Calu3 (cell line): Measurements from ENCODE around the gene UIMC1. TPM values are rescaled to one million over a fixed set of nuclear protein-coding genes. Genes with fewer than 3 reads are reported as not detected.

Source experiments
- BruUV-seq: library from RNA; stranded (reverse); fragments of 400-500 nt; replicated peaks from 2 replicates; lab custom pipeline; 2021; lab: Mats Ljungman, UMichigan
- CTCF ChIA-PET: fragments of 300-600 bp; sonication (Branson Sonifier 250); formaldehyde crosslinking; loops from one replicate; lab custom pipeline; 2022; ENCODE audit warnings: antibody characterized with exemption; lab: Charles Lee
- DNase-seq: peaks from one replicate; pipeline ENCODE4 v3.0.0; 2022
- H3K27ac Mint-ChIP-seq: one replicate; pipeline ENCODE4 v1.8.0; 2022; ENCODE audit warnings: mixed read lengths; ENCODE audit not compliant: unreplicated experiment
- H3K27me3 Mint-ChIP-seq: one replicate; pipeline ENCODE4 v1.8.0; 2022; ENCODE audit warnings: mixed read lengths; ENCODE audit not compliant: unreplicated experiment
- H3K36me3 Mint-ChIP-seq: one replicate; pipeline ENCODE4 v1.8.0; 2022; ENCODE audit warnings: mild to moderate bottlenecking, moderate library complexity, mixed read lengths; ENCODE audit not compliant: insufficient read depth, unreplicated experiment
- H3K4me1 Mint-ChIP-seq: one replicate; pipeline ENCODE4 v1.8.0; 2022; ENCODE audit warnings: mild to moderate bottlenecking, low read depth, mixed read lengths; ENCODE audit not compliant: unreplicated experiment
- H3K4me3 Mint-ChIP-seq: one replicate; pipeline ENCODE4 v1.8.0; 2022; ENCODE audit warnings: mild to moderate bottlenecking, low read depth, moderate library complexity, mixed read lengths; ENCODE audit not compliant: unreplicated experiment
- H3K9me3 Mint-ChIP-seq: one replicate; pipeline ENCODE4 v1.8.0; 2022; ENCODE audit warnings: low read depth, mixed read lengths; ENCODE audit not compliant: unreplicated experiment
- CTCF ChIP-seq: fragments of 200-600 bp; IDR thresholded peaks from one replicate; pipeline ENCODE4 v1.8.0; 2022; ENCODE audit warnings: antibody characterized with exemption; ENCODE audit not compliant: unreplicated experiment
- intact Hi-C: fragments of 100-400 bp; cut with micrococcal nuclease; formaldehyde crosslinking; loops from one replicate; pipeline ENCODE4 v1.10.0; 2022; ENCODE audit not compliant: unreplicated experiment
- total RNA-seq: library from RNA; stranded (reverse); gene quantifications from 2 replicates; pipeline ENCODE4 v1.2.3, GENCODE V29; 2022

Gene UIMC1
- total RNA-seq, 1 experiment from 2014 or later: 51.3 TPM

GRCh38 chr5:176899946-176900779, 106.4 kb downstream of the UIMC1 start:
- Mint-ChIP-seq H3K9me3 (no peaks in the 10 kb centered on the region), H3K27ac (no peak overlapping the region), H3K27me3 (no peaks in the 10 kb centered on the region), H3K4me3 (no peak overlapping the region), H3K4me1 (peaks cover 30% of the 10 kb centered on the region), H3K36me3 (peaks cover 6% of the 10 kb centered on the region)
- TF ChIP-seq CTCF: no peak
- no TSS peak for BruUV-seq
- CTCF ChIA-PET: interaction anchor here (1.2 to 1.5 kb wide), 2 partner anchors 10 to 239 kb away, joined by 4 to 6 read pairs; no protein-coding TSS in a partner anchor
- no peak for DNase-seq
- intact Hi-C loops: loop anchor here (5.0 kb wide), 2 partner anchors 78 to 238 kb away; no protein-coding TSS in a partner anchor

- DNase-seq: no peak
- no peaks in the 10 kb centered on the region for H3K9me3 Mint-ChIP-seq
Observed at GRCh38 chr5:176899296-176899891, 107.2 kb downstream of the UIMC1 start, which contains the start of gene HK3. Gene HK3, minus strand, starts transcription at chr5:176899346. Its CDS starts 3,187 bp downstream, at chr5:176896159.

GRCh38 chr5:176897263-176897662, 109.3 kb downstream of the UIMC1 start:
- H3K36me3 Mint-ChIP-seq: no peaks in the 10 kb centered on the region
- H3K4me1 Mint-ChIP-seq: peaks cover 7% of the 10 kb centered on the region
- no peak for DNase-seq

More at GRCh38 chr5:176899296-176899891, 107.2 kb downstream of the UIMC1 start, which contains the start of gene HK3:
- no peaks in the 10 kb centered on the region for H3K27me3 Mint-ChIP-seq
- BruUV-seq: no TSS peak
- CTCF ChIA-PET: interaction anchor here (1.5 kb wide), 1 partner anchor 239 kb away, joined by 6 read pairs; no protein-coding TSS in a partner anchor
- TF ChIP-seq CTCF: no peak
- H3K36me3 Mint-ChIP-seq: peaks cover 5% of the 10 kb centered on the region
- H3K4me3 Mint-ChIP-seq: no peak within 1 kb of the TSS
- intact Hi-C loops: no loop called here
- no peak within 1 kb of the TSS for H3K27ac Mint-ChIP-seq
- peaks cover 24% of the 10 kb centered on the region for H3K4me1 Mint-ChIP-seq

More at GRCh38 chr5:176897263-176897662, 109.3 kb downstream of the UIMC1 start:
- TF ChIP-seq CTCF: no peak
- Mint-ChIP-seq H3K27me3 (peaks cover 18% of the 10 kb centered on the region), H3K9me3 (no peaks in the 10 kb centered on the region), H3K27ac (no peak overlapping the region), H3K4me3 (no peak overlapping the region)
- BruUV-seq: no TSS peak
- intact Hi-C loops: no loop called here
- CTCF ChIA-PET: no interaction called here
